Bronchial smooth muscle cell (primary cell): Measurements from ENCODE around the gene KLHL3. TPM values are rescaled to one million over a fixed set of nuclear protein-coding genes. Genes with fewer than 3 reads are reported as not detected.

Source experiments
- total RNA-seq: library from RNA; depleted of rRNA; stranded (reverse); fragments of >200 nt; gene quantifications from 2 replicates; pipeline ENCODE4 v1.2.1, GENCODE V29; 2014

KLHL3 gene, protein sequence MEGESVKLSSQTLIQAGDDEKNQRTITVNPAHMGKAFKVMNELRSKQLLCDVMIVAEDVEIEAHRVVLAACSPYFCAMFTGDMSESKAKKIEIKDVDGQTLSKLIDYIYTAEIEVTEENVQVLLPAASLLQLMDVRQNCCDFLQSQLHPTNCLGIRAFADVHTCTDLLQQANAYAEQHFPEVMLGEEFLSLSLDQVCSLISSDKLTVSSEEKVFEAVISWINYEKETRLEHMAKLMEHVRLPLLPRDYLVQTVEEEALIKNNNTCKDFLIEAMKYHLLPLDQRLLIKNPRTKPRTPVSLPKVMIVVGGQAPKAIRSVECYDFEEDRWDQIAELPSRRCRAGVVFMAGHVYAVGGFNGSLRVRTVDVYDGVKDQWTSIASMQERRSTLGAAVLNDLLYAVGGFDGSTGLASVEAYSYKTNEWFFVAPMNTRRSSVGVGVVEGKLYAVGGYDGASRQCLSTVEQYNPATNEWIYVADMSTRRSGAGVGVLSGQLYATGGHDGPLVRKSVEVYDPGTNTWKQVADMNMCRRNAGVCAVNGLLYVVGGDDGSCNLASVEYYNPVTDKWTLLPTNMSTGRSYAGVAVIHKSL
- 0.77 and 1.6 TPM in 2 replicates for total RNA-seq

DNA sequence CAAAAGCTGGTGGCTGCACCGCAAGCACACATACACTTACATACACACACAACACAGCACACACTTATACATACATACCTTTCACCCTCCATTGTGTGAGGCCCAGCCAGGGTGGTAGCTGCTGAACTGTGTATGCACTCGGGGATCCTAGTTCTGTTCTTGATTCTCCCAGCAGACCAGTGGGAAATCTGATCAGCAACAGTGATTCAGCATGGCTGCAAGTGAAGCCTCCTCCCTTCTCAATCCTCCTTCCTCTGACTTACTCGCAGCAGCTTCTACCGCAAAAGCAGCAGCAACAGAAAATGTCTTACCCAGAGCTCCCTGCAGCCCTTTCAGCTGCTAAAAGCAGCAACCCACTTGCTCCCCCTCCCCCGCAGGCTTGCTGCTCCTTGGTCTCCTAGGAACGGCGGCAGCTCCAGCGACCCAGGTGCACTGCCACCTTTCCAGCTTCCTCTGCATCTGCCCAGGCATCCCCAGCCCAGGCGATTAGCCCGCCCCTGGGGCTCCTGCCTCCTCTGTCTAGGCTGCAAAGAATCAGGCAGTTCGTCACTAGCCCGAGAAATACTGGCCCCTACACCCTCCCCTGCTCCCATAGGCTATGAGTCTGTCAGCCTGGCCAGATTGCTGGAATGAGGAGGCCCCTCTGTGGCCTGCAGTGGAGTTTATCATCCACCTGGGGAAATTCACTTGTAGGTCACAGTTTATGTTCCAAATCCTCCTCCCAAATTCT lies at the start of gene KLHL3:
Gene KLHL3, minus strand, starts transcription at position 535 of the 730 bp plus-strand sequence. Its CDS starts 443 bp downstream, at position 92.

DNA sequence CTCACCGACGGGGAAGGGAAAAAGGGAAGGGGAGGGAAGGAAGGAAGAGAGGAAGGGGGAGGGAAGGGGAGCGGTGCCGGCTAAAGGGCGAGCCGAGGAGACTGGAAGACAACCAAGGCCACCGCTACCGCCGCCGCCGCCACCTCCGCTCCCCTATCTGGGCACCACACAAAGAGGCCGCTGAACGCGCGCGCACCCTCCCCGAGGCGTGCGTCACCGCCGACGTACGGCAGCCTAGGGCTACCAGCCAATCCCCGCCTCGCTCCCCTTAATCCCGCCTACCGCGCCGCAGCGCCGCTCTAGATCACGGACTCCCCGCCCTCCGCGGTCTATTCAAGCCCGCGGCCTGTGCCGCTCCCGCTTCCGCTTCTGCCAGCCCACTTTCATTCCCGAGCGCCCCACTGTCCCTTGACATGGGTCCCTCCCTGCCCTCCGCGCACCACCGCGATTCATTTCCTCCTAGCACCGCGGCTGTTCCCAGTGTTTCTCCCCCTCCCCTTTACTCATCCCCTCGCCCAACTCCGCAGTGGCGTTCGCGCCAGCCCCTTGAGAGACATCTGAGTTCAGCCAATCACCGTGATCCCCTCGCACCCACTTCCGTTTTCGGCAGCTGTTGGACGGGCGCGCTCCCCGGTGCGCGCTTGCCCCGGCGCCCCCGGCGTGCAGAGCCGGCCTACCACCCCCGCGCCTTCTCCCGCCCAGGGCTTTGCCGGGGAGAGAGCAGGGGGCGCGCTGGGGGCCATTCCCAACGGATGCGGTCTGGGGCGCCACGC lies 18.5 kb upstream of the KLHL3 start, which contains the start of gene HNRNPA0:
Gene HNRNPA0, minus strand, starts transcription at position 176 of the 773 bp plus-strand sequence. CDS start 297 bp downstream, outside the sequence.

Other genes with a start within 250 kb of the KLHL3 start
- 53.9 and 76.2 TPM in 2 replicates for gene SPOCK1, start 236.8 kb downstream of the KLHL3 start, total RNA-seq
- gene HNRNPA0, start 18.3 kb upstream of the KLHL3 start, total RNA-seq = 9.9 TPM in 2 replicates
- not detected in 2 replicates for gene MYOT, start 131.8 kb upstream of the KLHL3 start, total RNA-seq
- gene PKD2L2, start 153.4 kb upstream of the KLHL3 start, total RNA-seq = not detected in 2 replicates